ENCODE results near the gene XPNPEP1. TPM values are rescaled to one million over a fixed set of nuclear protein-coding genes. Genes with fewer than 3 reads are reported as not detected.
"Not testable (repeated sequence)": the region's sequence is repeated elsewhere in the genome, so short reads cannot be mapped to it uniquely, and the experiment has no call there.

XPNPEP1 gene
- total and polyA plus RNA-seq, 2 of the 4 experiments (the other 2 are of a cell fraction) = 164 to 311 TPM

DNA sequence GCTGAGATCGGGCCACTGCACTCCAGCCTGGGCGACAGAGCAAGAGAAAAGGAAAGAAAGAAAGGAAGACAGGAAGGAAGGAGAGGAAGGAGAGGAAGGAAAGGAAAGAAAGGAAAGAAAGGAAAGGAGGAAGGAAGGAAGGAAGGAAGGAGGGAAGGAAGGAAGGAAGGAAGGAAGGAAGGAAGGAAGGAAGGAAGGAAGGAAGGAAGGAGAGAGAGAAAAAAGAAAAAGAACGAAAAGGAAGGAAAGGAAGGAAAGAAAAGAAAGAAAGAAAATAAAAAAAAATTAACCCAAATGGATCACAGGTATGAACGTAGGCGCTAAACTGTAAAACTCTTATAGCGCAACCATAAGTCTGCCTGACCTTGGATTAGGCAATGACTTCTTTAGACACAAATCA lies 4.6 kb downstream of the XPNPEP1 start:
- Histone ChIP-seq H3K79me1 (ENCODE audit: low read depth in 1 of 2, low read length in 2 of 2) (peaks cover 31 to 60% of the 10 kb centered on the region in 2 experiments), H3K4me1 (ENCODE audit: control insufficient read depth, insufficient read depth, low read length) (peaks cover 18% of the 10 kb centered on the region), H4K20me1 (ENCODE audit: insufficient read depth, low read length) (peaks cover 20% of the 10 kb centered on the region; the same call in 1 of the 2 replicates)
- H3K9ac ChIP-seq (ENCODE audit: low read depth, low read length); H2AK9ac ChIP-seq (replicated peaks; ENCODE audit: low read depth, low read length, poor library complexity); H2BK120ac ChIP-seq (ENCODE audit: low read depth, low read length); H3K4me2 ChIP-seq (ENCODE audit: low read depth, low read length); H4K5ac ChIP-seq (ENCODE audit: low read depth, low read length); H3K4me3 ChIP-seq (ENCODE audit: insufficient read depth, low read depth, low read length); CTCF ChIA-PET; H2AK5ac ChIP-seq (ENCODE audit: low read depth, low read length); H3K27me3 ChIP-seq (ENCODE audit: control insufficient read depth, insufficient read depth, low read length); H2BK15ac ChIP-seq (ENCODE audit: low read depth, low read length); POLR2A ChIA-PET (ENCODE audit: unreplicated experiment); dilution Hi-C loops (cut with HindIII; ENCODE audit: low sequenced_read_pairs, unreplicated experiment); H3K9me1 ChIP-seq (ENCODE audit: insufficient read depth, low read length); intact Hi-C loops (cut with micrococcal nuclease); H3K27ac ChIP-seq (ENCODE audit: insufficient read depth, low read length); BruUV-seq (replicated peaks); H3K36me3 ChIP-seq (ENCODE audit: control insufficient read depth, insufficient read depth, low read length); H3K9me3 ChIP-seq (ENCODE audit: control insufficient read depth, insufficient read depth, low read length); H3K18ac ChIP-seq (ENCODE audit: low read depth, low read length); H3K56ac ChIP-seq (ENCODE audit: extremely low read depth, insufficient read depth, low read length); H3K14ac ChIP-seq (replicated peaks; ENCODE audit: low read depth, low read length); H4K91ac ChIP-seq (ENCODE audit: insufficient read depth, low read depth, low read length); H2BK5ac ChIP-seq (ENCODE audit: low read depth, low read length, poor library complexity, severe bottlenecking); H3K4ac ChIP-seq (ENCODE audit: low read depth, low read length); H2BK20ac ChIP-seq (ENCODE audit: low read depth, low read length); ATAC-seq (ENCODE audit: low read depth); H2AFZ ChIP-seq (replicated peaks; ENCODE audit: low read length, poor library complexity); H4K8ac ChIP-seq (ENCODE audit: low read depth in 2 of 2, low read length in 2 of 2); H3K23ac ChIP-seq (ENCODE audit: low read depth, low read length); DNase-seq: not testable (repeated sequence)
- WGBS, 2 experiments (ENCODE audit: extremely low coverage in 2 of 2, insufficient read length in 1 of 2) = 92% methylated on average over 2 of the region's 6 CpGs; no CpG with 5 or more reads in 1 of the 2 experiments
- in situ Hi-C loops (cut with MboI; ENCODE audit: low sequenced_read_pairs) = loop anchor here (25.0 kb wide), 1 partner anchor 644 kb away; the partner anchor contains the start of gene SMC3

Data from IMR-90 (cell line).